GM19452 (cell line): ENCODE measurements around the gene RELA.
A peak's percentile ranks its signal among the peaks of the same experiment; 100 is the strongest.
"Not testable (repeated sequence)": the region's sequence is repeated elsewhere in the genome, so short reads cannot be mapped to it uniquely, and the experiment has no call there.

Experiments
- ATAC-seq: cut with Tn5 transposase; IDR thresholded peaks from one replicate; pipeline ENCODE4 v1.9.1; 2021; ENCODE audit not compliant: unreplicated experiment

The RELA gene

DNA sequence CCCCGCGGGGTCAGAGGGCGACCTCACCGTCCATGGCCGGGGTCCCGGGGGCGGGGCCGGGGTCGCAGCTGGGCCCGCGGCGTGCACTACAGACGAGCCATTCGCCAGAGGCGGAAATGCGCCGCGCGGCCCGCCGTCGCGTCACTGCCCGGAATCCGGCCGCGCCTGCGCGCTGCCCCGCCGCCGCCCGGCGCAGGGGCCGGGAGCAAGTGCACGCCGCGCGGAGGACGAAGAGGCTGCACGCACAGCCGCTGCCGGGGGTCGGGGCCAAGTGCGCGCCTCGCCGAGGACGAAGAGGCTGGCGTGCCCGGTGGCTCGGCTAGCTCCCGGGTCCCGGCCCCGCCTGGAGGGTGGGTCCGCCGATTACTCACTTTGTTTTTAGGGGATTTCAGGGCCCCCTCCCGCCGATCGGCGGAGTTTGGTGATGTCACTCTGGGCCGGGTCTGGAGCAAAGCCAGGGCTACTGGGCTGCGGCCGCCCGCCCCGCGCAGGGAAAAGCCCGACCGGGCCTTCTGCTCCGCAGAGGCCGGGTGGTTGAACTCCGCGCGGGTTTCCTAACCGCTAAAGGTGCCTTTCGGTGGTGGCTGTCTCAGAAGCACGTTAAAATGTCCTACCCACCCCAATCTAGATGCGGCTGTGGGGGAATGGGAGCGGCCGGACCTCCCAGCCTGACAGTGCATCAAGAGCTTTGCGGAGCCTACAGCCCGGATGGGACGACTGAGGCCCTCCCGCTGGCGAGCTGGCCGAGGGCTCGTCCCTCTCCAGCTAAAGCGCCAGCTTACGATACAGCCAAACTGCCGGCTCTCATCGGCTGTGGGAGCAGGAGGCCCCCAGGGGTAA lies at the start of gene RELA:
TSS of gene RELA (minus strand) at position 118 of the 840 bp plus-strand sequence. CDS start at position 34, 84 bp downstream.
- peak; percentile 79 for ATAC-seq

DNA sequence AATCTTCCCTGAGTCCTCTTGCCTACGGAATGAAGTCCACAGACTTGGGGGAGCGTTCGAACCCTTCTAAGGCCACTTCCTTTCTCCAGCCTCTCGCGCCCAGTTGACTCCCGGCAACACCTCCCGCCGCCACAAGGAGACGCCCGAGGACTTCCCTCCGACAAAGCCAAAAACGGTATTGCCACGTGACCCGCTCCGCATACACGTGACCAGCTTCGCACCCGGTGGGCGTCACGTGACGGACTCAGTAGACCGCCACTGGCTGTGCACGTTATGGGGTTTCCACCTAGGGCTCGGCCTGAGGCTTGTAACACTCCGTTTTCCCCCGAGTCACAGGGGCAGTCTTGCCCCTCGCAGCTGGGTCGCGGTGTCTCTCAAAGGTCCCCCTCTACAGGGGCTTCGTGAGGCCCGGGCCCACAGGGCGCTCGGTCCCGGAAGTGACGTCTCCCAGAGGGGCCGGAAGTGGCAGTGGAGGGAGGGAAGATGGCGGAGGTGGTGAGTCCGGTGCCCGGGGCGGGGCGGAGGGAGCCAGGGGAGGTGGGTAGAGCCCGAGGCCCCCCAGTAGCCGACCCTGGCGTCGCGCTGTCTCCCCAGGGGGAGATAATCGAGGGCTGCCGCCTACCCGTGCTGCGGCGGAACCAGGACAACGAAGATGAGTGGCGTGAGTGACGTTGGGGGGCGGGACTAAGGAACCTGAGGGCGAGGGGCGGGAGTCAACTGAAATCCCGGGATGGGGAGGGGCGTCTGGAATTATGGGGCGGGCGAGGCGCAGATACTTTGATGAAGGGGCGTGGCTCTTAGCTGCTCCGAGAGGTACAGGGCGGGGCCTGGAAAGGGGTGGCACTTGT lies 49.3 kb upstream of the RELA start, which contains the start of gene KAT5:
TSS of gene KAT5 (plus strand) at position 468 of the 848 bp plus-strand sequence. CDS start at position 484, 16 bp downstream.
- peak; percentile 77 for ATAC-seq

DNA sequence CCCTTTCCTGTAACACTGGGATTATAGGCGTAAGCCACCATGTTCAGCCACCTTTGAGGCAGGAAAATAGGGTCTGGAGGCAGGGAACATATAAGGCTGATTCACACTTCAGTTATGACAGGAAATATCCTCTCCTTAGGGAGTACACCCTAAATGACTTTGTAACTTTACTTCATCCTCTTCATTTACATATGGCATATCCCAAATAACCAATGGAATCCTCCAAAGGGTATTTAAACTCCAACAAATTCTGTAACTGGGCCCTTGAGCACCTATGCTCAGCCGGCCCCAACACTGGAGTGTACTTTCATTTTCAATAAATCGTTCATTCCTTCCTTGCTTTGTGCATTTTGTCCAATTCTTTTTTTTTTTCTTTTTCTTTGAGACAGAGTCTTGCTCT lies 47.7 kb upstream of the RELA start:
- ATAC-seq, result no peak

GRCh38 chr11:65709661-65710060 lies 46.9 kb upstream of the RELA start:
- ATAC-seq, result no peak

GRCh38 chr11:65708451-65708850 lies 45.7 kb upstream of the RELA start:
- no peak for ATAC-seq

GRCh38 chr11:65707002-65707401 lies 44.3 kb upstream of the RELA start:
- not testable (repeated sequence) for ATAC-seq

DNA sequence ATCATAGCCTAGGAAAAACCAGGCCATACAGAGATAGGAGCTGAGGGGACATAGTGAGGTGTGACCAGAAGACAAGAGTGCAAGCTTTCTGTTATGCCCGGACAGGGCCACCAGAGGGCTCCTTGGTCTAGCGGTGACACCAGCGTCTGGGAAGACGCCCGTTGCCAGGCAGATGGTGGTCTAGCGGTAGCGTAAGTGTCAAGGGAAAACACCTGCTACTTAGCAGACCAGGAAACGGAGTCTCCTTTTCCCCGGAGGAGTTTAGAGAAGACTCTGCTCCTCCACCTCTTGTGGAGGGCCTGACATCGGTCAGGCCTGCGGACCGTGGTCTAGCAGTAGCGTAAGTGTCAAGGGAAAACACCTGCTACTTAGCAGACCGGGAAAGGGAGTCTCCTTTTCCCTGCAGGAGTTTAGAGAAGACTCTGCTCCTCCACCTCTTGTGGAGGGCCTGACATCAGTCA lies 43.6 kb upstream of the RELA start:
- ATAC-seq, result not testable (repeated sequence)

- no peak for ATAC-seq
These were observed 41.1 kb upstream of the RELA start for GRCh38 chr11:65703846-65704245.

DNA sequence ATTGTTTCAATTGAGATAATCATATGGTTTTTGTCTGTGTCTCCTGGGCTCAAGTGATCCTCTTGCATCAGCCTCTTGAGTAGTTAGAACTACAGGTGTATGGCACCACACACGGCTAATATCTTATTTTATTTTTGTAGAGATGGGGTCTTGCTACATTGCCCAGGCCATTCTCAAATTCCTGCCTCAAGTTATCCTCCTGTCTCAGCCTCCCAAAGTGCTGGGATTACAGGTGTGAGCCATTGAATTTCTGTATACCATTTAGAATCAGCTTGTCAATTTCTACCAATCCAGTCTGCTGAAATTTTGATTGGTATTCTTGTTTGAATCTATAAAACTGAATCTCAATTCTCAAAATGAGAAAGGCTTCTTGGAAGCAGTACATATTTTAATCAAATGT lies 39.0 kb upstream of the RELA start:
- no peak for ATAC-seq

- ATAC-seq, result no peak
These were observed 37.7 kb upstream of the RELA start for GRCh38 chr11:65700399-65700798.

GRCh38 chr11:65699306-65699705 lies 36.6 kb upstream of the RELA start:
- no peak for ATAC-seq

GRCh38 chr11:65698205-65698604 lies 35.5 kb upstream of the RELA start:
- ATAC-seq, result no peak

GRCh38 chr11:65696802-65697552 lies 34.3 kb upstream of the RELA start:
- no peak for ATAC-seq

- no peak for ATAC-seq
These were observed 32.9 kb upstream of the RELA start for GRCh38 chr11:65695459-65696241.

DNA sequence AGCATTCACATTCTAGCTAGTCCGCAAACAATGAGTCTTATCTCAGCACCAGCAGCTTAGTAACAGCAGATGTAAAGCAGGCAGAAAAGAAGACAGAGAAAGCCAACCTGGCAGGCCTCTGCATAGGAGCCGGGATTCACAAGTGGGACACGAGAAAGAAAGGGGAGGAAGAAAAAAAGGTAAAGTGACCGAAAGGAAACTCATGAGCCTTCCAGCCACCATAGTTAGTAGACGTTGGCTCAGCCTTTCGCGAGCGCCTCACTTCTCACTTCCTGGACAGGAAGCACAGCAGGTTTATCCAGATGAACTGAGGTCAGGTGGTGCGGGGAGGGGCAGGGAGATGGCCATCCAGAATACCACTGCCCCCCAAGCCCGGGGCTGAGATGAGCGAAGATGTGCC lies 29.7 kb upstream of the RELA start:
- ATAC-seq, result no peak

- ATAC-seq, result not testable (repeated sequence)
These were observed 29.1 kb upstream of the RELA start for GRCh38 chr11:65691847-65692246.

DNA sequence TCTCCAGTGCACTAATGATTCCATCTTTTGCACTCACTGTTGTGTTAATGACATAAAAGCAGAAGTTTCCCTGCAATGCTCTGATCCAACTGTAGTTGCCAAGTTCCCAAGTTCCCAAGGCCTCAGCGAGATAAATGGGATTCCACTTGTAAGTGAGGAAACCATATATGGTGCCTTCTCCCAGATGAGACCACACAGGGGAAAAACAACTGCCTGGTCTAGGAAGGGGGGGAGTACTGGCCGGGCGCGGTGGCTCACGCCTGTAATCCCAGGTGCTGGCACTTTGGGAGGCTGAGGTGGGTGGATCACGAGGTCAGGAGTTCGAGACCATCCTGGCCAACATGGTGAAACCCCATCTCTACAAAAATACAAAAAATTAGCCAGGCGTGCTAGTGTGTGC lies 23.3 kb upstream of the RELA start:
- ATAC-seq, result no peak

DNA sequence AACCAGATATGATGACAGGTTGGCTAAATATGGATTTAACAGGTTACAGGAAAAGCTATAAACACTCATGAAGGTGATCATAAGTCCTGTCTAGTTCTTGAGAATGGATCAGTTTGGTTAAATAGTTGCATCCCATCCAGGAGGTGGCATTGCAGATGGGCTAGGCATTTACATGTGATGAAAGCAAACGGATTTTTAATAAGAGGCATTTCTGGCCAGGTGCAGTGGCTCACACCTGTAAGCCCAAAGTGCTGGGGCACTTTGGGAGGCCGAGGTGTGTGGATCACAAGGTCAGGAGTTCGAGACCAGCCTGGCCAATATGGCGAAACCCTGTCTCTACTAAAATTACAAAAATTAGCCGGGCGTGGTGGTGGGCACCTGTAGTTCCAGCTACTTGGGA lies 20.8 kb upstream of the RELA start:
- ATAC-seq, result not testable (repeated sequence)

DNA sequence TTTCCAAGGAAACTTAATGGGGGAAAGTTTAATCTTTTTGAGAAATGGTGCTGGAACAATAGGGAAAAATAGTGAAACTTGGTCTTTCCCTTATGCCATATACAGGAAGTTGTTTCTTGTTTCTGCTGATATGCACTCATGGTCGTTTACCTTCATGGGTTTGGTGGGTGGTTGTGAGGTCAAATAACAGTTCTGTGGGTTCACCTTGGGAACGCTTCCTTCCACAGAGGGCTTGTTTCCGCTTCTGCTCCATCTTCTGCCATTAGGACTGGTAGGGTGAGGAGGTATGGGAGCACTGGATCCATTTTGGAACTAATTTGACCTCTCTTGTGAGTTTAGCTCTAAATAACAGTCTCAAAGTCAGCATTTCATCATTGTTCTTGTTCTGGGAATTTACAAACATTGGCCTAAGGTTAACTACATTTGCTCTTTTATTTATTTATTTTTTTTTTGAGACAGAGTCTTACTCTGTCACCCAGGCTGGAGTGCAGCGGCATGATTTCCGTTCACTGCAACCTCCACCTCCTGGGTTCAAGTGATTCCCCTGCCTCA lies 17.6 kb upstream of the RELA start:
- no peak for ATAC-seq

DNA sequence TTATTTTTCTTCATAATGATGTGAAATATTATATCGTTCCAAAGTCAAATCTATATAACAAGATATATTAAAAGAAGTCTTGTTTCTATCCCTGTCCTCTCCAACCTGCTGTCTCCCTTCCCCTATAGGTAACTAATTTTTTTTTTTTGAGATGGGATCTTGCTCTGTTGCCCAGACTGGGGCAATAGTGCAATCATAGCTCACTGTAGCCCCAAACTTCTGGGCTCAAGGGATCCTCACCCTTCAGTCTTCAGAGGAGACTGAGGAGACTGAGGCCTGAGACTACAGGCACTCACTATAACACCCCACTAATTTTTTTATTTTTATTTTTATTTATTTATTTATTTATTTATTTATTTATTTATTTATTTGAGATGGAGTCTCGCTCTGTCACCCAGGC lies 10.3 kb upstream of the RELA start:
- ATAC-seq, result no peak
